SKM-1 (cell line): ENCODE data around the gene CYB5B.

Experiments
- DNase-seq: peaks from one replicate; lab custom pipeline; 2025; ENCODE audit not compliant: unreplicated experiment; lab: John Stamatoyannopoulos, UW

CYB5B gene, protein sequence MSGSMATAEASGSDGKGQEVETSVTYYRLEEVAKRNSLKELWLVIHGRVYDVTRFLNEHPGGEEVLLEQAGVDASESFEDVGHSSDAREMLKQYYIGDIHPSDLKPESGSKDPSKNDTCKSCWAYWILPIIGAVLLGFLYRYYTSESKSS

GRCh38 chr16:69424053-69424934 is at the start of gene CYB5B:
Gene CYB5B, plus strand, starts transcription at chr16:69424619. Its CDS starts 65 bp downstream, at chr16:69424684.
- peak; percentile 98 for DNase-seq

GRCh38 chr16:69376393-69377059 is 47.9 kb upstream of the CYB5B start:
- no peak for DNase-seq

DNA sequence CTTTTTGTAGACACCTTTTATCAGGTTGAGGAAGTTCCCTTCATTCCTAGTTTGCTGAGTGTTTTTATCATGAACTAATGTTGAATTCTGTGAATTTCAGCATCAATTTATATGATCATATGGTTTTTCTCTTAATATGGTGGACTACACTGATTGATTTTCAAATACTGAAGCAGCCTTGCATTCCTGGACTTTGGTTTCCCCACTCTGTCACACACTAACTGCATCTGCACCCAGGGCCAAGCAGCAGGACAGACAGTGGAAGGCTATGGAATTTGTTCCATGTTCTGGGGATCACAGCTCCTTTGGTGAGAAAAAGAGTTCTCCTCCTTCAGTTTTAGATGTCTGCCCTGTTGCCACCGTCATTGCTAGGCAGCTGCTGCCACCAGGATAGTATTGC is 46.4 kb upstream of the CYB5B start:
- DNase-seq = no peak

DNA sequence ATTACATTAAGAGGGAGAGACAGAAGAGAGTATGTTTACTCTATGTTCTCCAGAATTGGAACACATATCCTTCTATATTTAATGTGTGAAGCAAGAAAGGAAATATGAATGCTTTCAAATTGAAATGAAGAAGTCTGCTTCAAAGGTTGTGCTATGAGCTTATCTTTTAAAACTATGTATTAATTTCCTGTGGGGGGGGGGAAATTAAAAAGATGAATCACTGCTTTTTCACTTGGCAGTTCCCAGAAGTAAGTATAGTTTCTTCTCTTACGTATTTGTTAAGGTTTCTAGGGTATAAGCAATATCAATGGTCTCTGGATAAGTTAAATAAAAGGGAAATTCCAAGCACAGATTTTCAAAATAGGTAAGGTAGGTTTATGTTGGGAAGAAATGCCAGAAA is 45.7 kb upstream of the CYB5B start:
- DNase-seq = no peak

GRCh38 chr16:69381231-69381630 is 43.2 kb upstream of the CYB5B start:
- no peak for DNase-seq

DNA sequence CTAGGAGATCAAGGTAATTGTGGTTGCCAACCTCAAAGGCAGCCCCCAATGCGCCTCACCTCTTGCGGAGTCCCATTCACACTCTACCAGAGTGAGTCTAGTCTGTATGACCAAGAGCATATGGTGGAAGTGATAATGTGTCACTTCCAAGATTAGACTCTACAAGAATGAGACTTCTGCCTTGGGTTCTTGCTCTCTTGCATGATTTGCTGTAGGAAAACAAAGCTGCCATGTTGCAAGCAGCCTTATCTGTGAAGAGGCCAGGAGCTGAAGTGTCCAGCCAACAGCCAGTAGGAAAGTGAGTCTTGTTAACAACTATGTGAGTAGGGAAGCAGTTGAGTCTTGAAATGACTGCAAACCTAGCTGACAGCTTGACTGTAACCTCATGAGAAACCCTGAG is 42.0 kb upstream of the CYB5B start:
- no peak for DNase-seq

GRCh38 chr16:69384974-69385373 is 39.4 kb upstream of the CYB5B start:
- DNase-seq = no peak

- no peak for DNase-seq
Measured at GRCh38 chr16:69386596-69386995, 37.8 kb upstream of the CYB5B start.

DNA sequence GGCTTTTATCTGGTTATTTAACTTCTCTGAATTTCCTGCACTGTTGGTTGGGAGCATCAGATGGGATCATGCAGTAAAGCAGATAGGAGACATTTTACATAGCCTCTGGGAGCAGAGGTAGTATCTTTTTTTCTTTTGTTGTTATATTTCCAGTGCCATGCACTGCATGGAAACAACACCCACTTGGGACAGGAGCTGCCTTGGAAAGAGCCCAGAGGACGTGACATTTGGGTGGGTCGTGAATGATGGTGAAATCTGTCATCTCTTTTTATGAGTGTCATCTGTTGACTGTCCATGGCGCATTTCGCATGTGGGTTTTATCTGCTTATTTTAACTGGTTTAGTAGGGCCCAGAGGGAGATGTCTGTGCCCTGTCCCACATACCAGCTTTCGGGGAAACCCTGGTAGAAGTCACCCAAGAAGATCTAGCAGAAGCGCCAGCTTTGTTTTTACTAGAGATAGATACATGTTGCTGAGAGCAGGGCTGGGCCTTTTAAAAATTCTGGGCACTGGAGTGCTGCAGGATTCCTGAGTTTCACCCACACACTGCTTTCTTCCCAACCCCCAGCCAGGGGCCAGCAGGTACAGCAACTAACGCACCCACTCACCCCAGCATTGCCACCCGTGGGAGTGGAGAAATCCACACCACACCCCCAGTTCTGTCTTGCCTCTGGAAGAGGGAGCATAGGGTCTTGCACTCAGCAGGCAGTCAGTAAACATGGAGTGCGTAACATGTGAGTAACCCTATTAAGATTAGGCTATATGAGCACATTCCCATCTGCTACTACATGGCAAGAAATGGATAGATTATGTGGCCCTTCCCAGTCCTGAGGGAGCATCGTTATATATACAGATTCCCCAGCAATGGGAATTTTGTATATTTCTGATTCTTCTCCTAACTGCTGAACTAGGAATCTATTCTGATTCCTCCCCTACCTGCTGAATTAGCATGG is 30.2 kb upstream of the CYB5B start:
- DNase-seq = no peak

DNA sequence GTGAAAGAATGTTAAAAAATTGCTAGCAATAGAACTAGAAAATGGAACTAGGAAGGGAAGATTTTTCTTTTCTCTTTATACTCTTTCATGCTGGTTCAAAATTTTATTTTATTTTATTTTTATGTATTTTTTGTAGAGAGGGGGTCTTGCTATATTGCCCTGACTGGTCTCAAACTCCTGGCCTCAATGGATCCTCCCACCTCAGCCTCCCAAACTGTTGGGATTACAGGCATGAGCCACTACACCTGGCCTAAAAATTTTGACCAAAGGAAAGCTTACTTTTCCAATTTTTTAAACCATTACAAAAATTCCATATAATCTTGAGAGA is 28.6 kb upstream of the CYB5B start:
- DNase-seq = no peak

- DNase-seq = peak; percentile 93
Measured at GRCh38 chr16:69396187-69397061, 28.0 kb upstream of the CYB5B start.

- no peak for DNase-seq
Measured at GRCh38 chr16:69397821-69398521, 26.4 kb upstream of the CYB5B start.

DNA sequence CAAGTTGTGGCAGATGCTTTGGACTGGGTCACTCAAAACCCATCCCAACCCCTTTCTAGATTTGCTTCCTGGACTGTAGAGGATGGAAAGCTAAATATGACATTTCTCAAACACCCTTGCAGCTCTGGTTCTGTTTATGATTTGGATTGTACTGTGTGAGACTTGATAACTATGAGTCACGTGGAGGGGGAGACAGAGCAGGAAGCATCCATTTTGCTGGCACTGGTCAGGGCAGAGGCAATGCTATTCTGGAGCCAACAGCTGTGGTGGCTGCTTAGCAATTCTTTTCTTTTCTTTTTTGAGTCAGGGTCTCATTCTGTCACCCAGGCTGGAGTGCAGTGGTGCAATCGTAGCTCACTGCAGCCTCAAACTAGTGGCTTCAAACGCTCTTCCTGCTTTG is 25.1 kb upstream of the CYB5B start:
- DNase-seq = no peak

DNA sequence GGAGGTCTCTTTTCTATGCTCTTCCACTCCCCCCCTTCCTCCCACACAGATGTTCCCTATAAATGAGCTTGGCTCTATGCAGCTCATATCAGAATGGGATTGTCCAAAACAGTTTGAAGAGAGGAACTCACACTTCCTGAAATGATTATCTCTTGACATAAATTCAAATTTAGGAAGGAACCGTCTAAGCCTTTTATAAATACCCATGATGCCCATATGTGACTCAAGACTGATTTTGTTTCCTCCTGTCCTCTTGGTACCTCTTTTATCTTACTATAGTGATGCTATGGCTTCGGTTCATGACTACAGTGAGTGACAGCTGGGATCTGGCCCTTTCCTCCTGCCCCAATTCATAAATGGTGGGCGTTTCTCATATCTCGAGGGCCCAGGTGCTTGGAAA is 22.0 kb upstream of the CYB5B start:
- DNase-seq = no peak

GRCh38 chr16:69404275-69404805 is 20.1 kb upstream of the CYB5B start:
- no peak for DNase-seq

DNA sequence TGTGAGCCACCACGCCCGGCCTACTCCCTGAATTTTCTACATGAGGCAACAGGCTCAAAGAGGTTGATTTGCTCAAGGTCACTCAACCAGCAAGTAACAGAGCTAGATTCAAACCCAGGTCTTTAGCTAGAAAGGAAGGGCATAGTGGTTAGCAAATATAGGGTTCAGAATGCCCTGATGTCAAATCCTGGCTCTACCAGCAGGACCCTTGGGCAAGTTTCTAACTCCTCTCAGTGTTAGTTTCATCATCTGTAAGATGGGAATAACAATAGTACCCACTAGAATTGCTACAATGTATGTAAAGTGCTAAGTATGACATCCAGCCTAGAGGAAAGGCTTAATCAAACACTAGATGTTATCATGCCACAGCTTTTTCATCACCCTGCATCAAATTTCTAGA is 19.1 kb upstream of the CYB5B start:
- no peak for DNase-seq

GRCh38 chr16:69405757-69406156 is 18.7 kb upstream of the CYB5B start:
- no peak for DNase-seq

DNA sequence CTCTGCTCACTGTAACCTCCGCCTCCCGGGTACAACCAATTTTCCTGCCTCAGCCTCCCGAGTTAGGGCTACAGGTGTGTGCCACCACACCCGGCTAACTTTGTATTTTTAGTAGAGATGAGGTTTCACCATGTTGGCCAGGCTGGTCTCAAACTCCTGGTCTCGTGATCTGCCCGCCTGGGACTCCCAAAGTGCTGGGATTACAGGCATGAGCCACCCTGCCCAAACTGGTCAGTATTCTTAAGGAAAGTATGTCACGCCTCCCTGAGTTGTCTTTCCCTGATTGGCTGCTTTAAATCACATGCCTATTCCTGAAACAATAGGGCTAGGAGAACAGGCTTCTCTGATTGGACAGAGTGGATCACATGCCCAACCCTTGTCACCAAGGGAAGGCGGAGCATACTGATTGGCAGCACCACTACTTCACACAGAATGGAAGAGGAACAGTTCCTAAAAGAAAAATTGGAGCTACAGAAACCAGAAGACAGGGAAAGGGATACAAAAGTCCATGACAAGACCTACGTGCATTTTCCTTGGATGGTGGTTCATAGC is 17.6 kb upstream of the CYB5B start:
- no peak for DNase-seq

GRCh38 chr16:69407702-69408323 is 16.6 kb upstream of the CYB5B start:
- no peak for DNase-seq
